Smooth muscle cell (in vitro differentiated cells): ENCODE results near the gene RPUSD1. TPM values are rescaled to one million over a fixed set of nuclear protein-coding genes. Genes with fewer than 3 reads are reported as not detected.
"Not testable (repeated sequence)": the region's sequence is repeated elsewhere in the genome, so short reads cannot be mapped to it uniquely, and the experiment has no call there.

Experiments used
- DNase-seq: peaks from one replicate; lab custom pipeline; 2025; ENCODE audit not compliant: unreplicated experiment; lab: John Stamatoyannopoulos, UW
- H2AFZ ChIP-seq: fragments of 200-600 bp; sonication (generic); 2 replicates; pipeline ENCODE4 v1.6.0; 2016; ENCODE audit warnings: antibody characterized with exemption, low read depth, mild to moderate bottlenecking
- H3F3A ChIP-seq: fragments of 200-600 bp; sonication (generic); 2 replicates; pipeline ENCODE4 v1.6.0; 2017; ENCODE audit warnings: antibody characterized with exemption, low read depth
- H3K27ac ChIP-seq: fragments of 200-600 bp; sonication (generic); 2 replicates; pipeline ENCODE4 v1.5.1; 2016; ENCODE audit warnings: low read depth, mild to moderate bottlenecking
- H3K27me3 ChIP-seq: fragments of 200-600 bp; sonication (generic); 2 replicates; pipeline ENCODE4 v1.6.1; 2016; ENCODE audit warnings: low read depth, mild to moderate bottlenecking
- H3K36me3 ChIP-seq: fragments of 200-600 bp; sonication (generic); 2 replicates; pipeline ENCODE4 v1.5.1; 2016; ENCODE audit warnings: low read depth
- H3K4me1 ChIP-seq: fragments of 200-600 bp; sonication (generic); 2 replicates; pipeline ENCODE4 v1.5.1; 2016; ENCODE audit warnings: low read depth
- H3K4me2 ChIP-seq: fragments of 200-600 bp; sonication (generic); 2 replicates; pipeline ENCODE4 v1.6.0; 2016; ENCODE audit warnings: mild to moderate bottlenecking
- H3K4me3 ChIP-seq: fragments of 200-600 bp; sonication (generic); 2 replicates; pipeline ENCODE4 v1.5.1; 2016; ENCODE audit warnings: mild to moderate bottlenecking
- H3K79me2 ChIP-seq: fragments of 200-600 bp; sonication (generic); 2 replicates; pipeline ENCODE4 v1.6.0; 2016; ENCODE audit warnings: low read depth, mild to moderate bottlenecking
- H3K9ac ChIP-seq: fragments of 200-600 bp; sonication (generic); 2 replicates; pipeline ENCODE4 v1.6.0; 2016; ENCODE audit warnings: low read depth
- H3K9me3 ChIP-seq: fragments of 200-600 bp; sonication (generic); replicated peaks from 2 replicates; pipeline ENCODE4 v1.5.1; 2016; ENCODE audit warnings: low read depth
- H4K20me1 ChIP-seq: fragments of 200-600 bp; sonication (generic); 2 replicates; pipeline ENCODE4 v1.6.0; 2016; ENCODE audit warnings: low read depth
- CTCF ChIP-seq: fragments of 200-600 bp; sonication (generic); IDR thresholded peaks from 2 replicates; pipeline ENCODE4 v1.5.1; 2017; ENCODE audit warnings: borderline replicate concordance, mild to moderate bottlenecking, antibody characterized with exemption; ENCODE audit not compliant: insufficient read depth, poor library complexity, severe bottlenecking
- WGBS: methylation state at CpG from one replicate; pipeline ENCODE4 v1.1.7; 2016; ENCODE audit warnings: low lambda C conversion rate; 5-methylcytosine and 5-hydroxymethylcytosine counted together
- polyA plus RNA-seq: library from polyadenylated mRNA; unstranded; fragments of >200 nt; fragmentation: Nextera tagmentation; extraction: Ambion mirVana; gene quantifications from 2 replicates; pipeline ENCODE4 v1.2.1, GENCODE V29; 2016
- total RNA-seq: library from RNA; depleted of rRNA; stranded (reverse); fragments of >200 nt; gene quantifications from 2 replicates; pipeline ENCODE4 v1.2.3, GENCODE V29; 2014

RPUSD1 gene
- total RNA-seq (7.8 and 20.8 TPM in 2 replicates), polyA plus RNA-seq (20.8 and 27.4 TPM in 2 replicates)

GRCh38 chr16:787978-788398, at the start of gene RPUSD1:
TSS of gene RPUSD1 (minus strand) at chr16:788381. CDS start at chr16:787737, 644 bp downstream.
- peaks cover 12% of the 10 kb centered on the region for H3K79me2 ChIP-seq
- peak within 1 kb of the TSS; percentile 95 for H3K4me3 ChIP-seq
- H4K20me1 ChIP-seq = peaks cover 11% of the 10 kb centered on the region
- H2AFZ ChIP-seq = peak within 1 kb of the TSS; percentile 97
- no peaks in the 10 kb centered on the region for H3F3A ChIP-seq
- no peak for TF ChIP-seq CTCF
- WGBS = 0% methylated on average over 7 of the region's 45 CpGs
- H3K27me3 ChIP-seq = no peaks in the 10 kb centered on the region
- peak within 1 kb of the TSS; percentile 99 for H3K4me2 ChIP-seq
- DNase-seq = no peak
- H3K27ac ChIP-seq = no peak within 1 kb of the TSS
- H3K9me3 ChIP-seq = no peaks in the 10 kb centered on the region
- H3K9ac ChIP-seq = peak within 1 kb of the TSS; percentile 85
- H3K4me1 ChIP-seq = peaks cover 12% of the 10 kb centered on the region
- no peaks in the 10 kb centered on the region for H3K36me3 ChIP-seq

- not testable (repeated sequence) for H3F3A ChIP-seq, H4K20me1 ChIP-seq, H3K4me3 ChIP-seq, H3K9me3 ChIP-seq, H3K36me3 ChIP-seq, H3K27me3 ChIP-seq, H3K4me2 ChIP-seq, DNase-seq, H3K4me1 ChIP-seq, H3K27ac ChIP-seq, H3K79me2 ChIP-seq, H3K9ac ChIP-seq, H2AFZ ChIP-seq
- 100% methylated on average over 3 of the region's 3 CpGs for WGBS
Measured at GRCh38 chr16:836822-837221, 48.6 kb upstream of the RPUSD1 start.

GRCh38 chr16:836221-836620, 48.0 kb upstream of the RPUSD1 start:
- Histone ChIP-seq H3K4me1 (no peaks in the 10 kb centered on the region), H3K79me2 (no peaks in the 10 kb centered on the region), H3K9me3 (peaks cover 6% of the 10 kb centered on the region), H3K4me3 (no peak overlapping the region), H3F3A (no peaks in the 10 kb centered on the region), H3K4me2 (no peak overlapping the region), H2AFZ (no peak overlapping the region), H3K36me3 (no peaks in the 10 kb centered on the region), H3K9ac (no peak overlapping the region), H3K27ac (no peak overlapping the region), H4K20me1 (no peaks in the 10 kb centered on the region), H3K27me3 (no peaks in the 10 kb centered on the region)
- DNase-seq = no peak
- no peak for TF ChIP-seq CTCF
- 78% methylated on average over 4 of the region's 4 CpGs for WGBS

GRCh38 chr16:835373-835772, 47.2 kb upstream of the RPUSD1 start:
- H3K4me2 ChIP-seq = no peak overlapping the region
- H3F3A ChIP-seq = no peaks in the 10 kb centered on the region
- H3K9me3 ChIP-seq = peaks cover 6% of the 10 kb centered on the region
- no peaks in the 10 kb centered on the region for H4K20me1 ChIP-seq
- no peak for DNase-seq
- no peaks in the 10 kb centered on the region for H3K27me3 ChIP-seq
- H3K4me1 ChIP-seq = no peaks in the 10 kb centered on the region
- H3K9ac ChIP-seq = no peak overlapping the region
- H2AFZ ChIP-seq = no peak overlapping the region
- H3K36me3 ChIP-seq = no peaks in the 10 kb centered on the region
- H3K27ac ChIP-seq = no peak overlapping the region
- no peak for TF ChIP-seq CTCF
- no peaks in the 10 kb centered on the region for H3K79me2 ChIP-seq
- WGBS = 98% methylated on average over 7 of the region's 10 CpGs
- H3K4me3 ChIP-seq = no peak overlapping the region
